ENCODE measurements around the gene CRLF1.

CRLF1 gene

GRCh38 chr19:18636183-18636968, 29.8 kb upstream of the CRLF1 start:
- peak; percentile 99 for DNase-seq (ENCODE audit: low spot score)

GRCh38 chr19:18635831-18636182, 29.2 kb upstream of the CRLF1 start:
- no peak for DNase-seq (ENCODE audit: low spot score)

- DNase-seq (ENCODE audit: low spot score): no peak
These were observed 28.2 kb upstream of the CRLF1 start for GRCh38 chr19:18634612-18635297.

GRCh38 chr19:18633321-18633720, 26.7 kb upstream of the CRLF1 start:
- no peak for DNase-seq (ENCODE audit: low spot score)

- DNase-seq (ENCODE audit: low spot score): no peak
These were observed 22.8 kb upstream of the CRLF1 start for GRCh38 chr19:18629166-18630088.

- no peak for DNase-seq (ENCODE audit: low spot score)
These were observed 20.3 kb upstream of the CRLF1 start for GRCh38 chr19:18626906-18627305.

- DNase-seq (ENCODE audit: low spot score): peak; percentile 20
These were observed 14.3 kb upstream of the CRLF1 start for GRCh38 chr19:18620902-18621301.

- peak; percentile 15 for DNase-seq (ENCODE audit: low spot score)
These were observed 13.7 kb upstream of the CRLF1 start for GRCh38 chr19:18620311-18620710.

GRCh38 chr19:18618236-18618635, 11.6 kb upstream of the CRLF1 start:
- no peak for DNase-seq (ENCODE audit: low spot score)

GRCh38 chr19:18617562-18617961, 11.0 kb upstream of the CRLF1 start:
- DNase-seq (ENCODE audit: low spot score): no peak

- no peak for DNase-seq (ENCODE audit: low spot score)
These were observed 9.4 kb upstream of the CRLF1 start for GRCh38 chr19:18616023-18616422.

- DNase-seq (ENCODE audit: low spot score): no peak
These were observed 7.1 kb upstream of the CRLF1 start for GRCh38 chr19:18613589-18614234.

GRCh38 chr19:18612772-18613588, 6.4 kb upstream of the CRLF1 start, which contains the start of gene TMEM59L:
Gene TMEM59L (plus strand): TSS chr19:18612870. CDS start chr19:18612959, 89 bp downstream.
- DNase-seq (ENCODE audit: low spot score): peak; percentile 88

GRCh38 chr19:18612051-18612771, 5.6 kb upstream of the CRLF1 start:
- DNase-seq (ENCODE audit: low spot score): no peak

GRCh38 chr19:18611327-18612050, 4.9 kb upstream of the CRLF1 start:
- DNase-seq (ENCODE audit: low spot score): no peak

GRCh38 chr19:18610556-18611326, 4.1 kb upstream of the CRLF1 start:
- DNase-seq (ENCODE audit: low spot score): no peak

GRCh38 chr19:18610245-18610555, 3.6 kb upstream of the CRLF1 start:
- DNase-seq (ENCODE audit: low spot score): no peak

GRCh38 chr19:18609717-18610051, 3.1 kb upstream of the CRLF1 start:
- DNase-seq (ENCODE audit: low spot score): no peak

Data from D341Med (cell line).